ENCODE results near the gene NOVA1. TPM values are rescaled to one million over a fixed set of nuclear protein-coding genes. Genes with fewer than 3 reads are reported as not detected.

The NOVA1 gene
- total RNA-seq: 0.77 and 2.5 TPM in 2 replicates

DNA sequence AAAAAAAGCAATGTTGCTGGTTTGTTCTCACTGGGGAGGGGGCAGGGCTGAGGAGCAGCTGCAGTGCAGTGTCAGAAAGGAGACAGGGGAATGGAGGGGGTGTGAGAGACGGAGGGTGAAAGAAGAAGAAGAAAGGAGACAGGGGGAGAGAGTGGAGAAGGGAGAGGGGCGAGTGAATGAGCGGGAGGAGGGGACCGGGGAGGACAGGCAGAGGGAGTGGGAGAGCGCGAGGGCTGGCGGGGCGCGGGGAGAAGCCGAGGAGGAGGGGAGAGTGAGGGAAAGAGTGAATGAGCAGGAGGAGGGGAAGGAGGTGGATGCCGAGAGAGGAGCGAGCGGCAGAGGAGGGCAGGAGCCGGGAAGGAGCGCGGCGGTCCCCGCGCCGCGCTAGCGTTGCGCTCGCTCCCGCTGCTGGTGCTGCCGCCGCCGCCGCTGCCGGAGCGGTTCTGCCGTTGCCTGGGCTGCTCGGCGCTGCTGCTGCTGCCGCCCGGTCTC lies at the start of gene NOVA1:
TSS of gene NOVA1 (minus strand) at position 445 of the 492 bp plus-strand sequence. CDS start 597 bp downstream, outside the sequence.

